Activated gamma-delta T cell treated with anti-CD3 and anti-CD28 coated beads, Interleukin-2, amount 50 U/mL, for 16 hours (primary cell): ENCODE measurements around the gene ODF2.

ENCODE experiments used
- DNase-seq: peaks from one replicate; pipeline ENCODE4 v3.0.0-alpha.2; 2020; ENCODE audit warnings: low read depth

ODF2 gene

DNA sequence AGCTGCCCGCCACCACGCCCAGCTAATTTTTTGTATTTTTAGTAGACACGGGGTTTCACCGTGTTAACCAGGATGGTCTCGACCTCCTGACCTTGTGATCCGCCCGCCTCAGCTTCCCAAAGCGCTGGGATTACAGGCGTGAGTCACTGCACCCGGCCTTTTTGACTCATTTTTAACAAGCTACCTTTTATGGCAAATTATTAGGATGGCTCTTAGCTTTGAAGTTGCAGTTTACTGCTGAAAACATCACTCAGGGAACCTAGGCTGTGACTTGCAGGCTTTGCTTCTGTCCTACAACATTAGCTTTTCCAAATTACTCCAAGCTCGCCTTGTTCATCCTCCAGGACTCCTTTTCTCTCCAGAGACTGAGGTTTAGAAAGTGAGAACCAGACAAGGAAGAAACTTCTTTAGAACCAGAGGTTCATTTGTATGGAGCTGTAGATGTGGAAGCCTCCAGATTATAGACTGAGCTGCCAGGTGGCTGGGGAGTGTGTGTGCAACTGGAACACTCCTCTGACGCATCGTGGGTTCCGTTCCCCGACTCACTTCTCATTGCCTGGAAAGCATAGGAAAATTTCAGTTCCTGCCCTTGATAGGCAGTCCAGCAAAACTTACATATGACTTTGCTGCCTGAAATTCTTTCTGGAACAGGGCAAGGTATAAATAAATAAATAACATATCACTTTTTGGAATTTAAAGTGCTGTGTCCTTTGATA, 72.8 kb downstream of the ODF2 start:
- DNase-seq, result no peak

GRCh38 chr9:128529191-128529590, 73.4 kb downstream of the ODF2 start:
- DNase-seq, result no peak

DNA sequence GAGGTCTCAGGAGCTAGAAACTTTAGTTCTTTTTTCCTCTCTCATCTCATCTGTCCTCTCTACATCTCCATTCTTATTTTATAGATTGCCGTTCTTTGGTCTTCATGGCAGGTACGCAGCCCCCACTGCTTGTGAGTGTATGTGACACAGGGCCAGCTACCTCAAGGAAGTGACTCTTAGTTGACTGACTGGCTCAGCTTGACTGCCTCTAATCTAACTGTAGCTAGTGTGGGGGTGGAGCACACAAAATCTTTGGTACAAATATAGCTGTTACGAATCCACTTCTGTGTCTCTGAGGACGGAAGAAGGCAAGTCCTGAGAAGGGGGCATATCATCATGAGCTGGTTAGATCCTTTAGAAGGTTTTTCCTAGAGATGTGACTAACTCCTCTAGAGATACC, 76.8 kb downstream of the ODF2 start:
- no peak for DNase-seq

GRCh38 chr9:128540634-128541360, 85.0 kb downstream of the ODF2 start:
- no peak for DNase-seq

GRCh38 chr9:128546504-128546903, 90.7 kb downstream of the ODF2 start:
- DNase-seq, result no peak

- DNase-seq, result no peak
These were observed 93.1 kb downstream of the ODF2 start for GRCh38 chr9:128548876-128549275.

- DNase-seq, result peak; percentile 36
These were observed 94.4 kb downstream of the ODF2 start for GRCh38 chr9:128550226-128550625.
